ENCODE results near the gene SHC3.

- TF ChIP-seq GATA2 (IDR thresholded peaks at IDR 0.05; ENCODE audit: low read depth, low read length): no peak
- no peak for TF ChIP-seq GATA3 (IDR thresholded peaks at IDR 0.05; ENCODE audit: low read depth, low read length)
Observed at GRCh38 chr9:89165880-89166279, 12.7 kb downstream of the SHC3 start.
